B cell (primary cell): ENCODE data around the gene METTL26. TPM values are rescaled to one million over a fixed set of nuclear protein-coding genes. Genes with fewer than 3 reads are reported as not detected.
"Not testable (repeated sequence)": the region's sequence is repeated elsewhere in the genome, so short reads cannot be mapped to it uniquely, and the experiment has no call there.

Experiments
- ATAC-seq: fragments of 200-7000 bp; cut with Tn5 transposase; one replicate; pipeline ENCODE4 v1.10.0; 2021; ENCODE audit warnings: low read depth, mild to moderate bottlenecking, moderate number of reproducible peaks, moderate library complexity
- CTCF ChIA-PET: fragments of 350-600 bp; sonication (Branson Sonifier 250); formaldehyde crosslinking; loops from one replicate; lab custom pipeline; 2021; ENCODE audit warnings: antibody characterized with exemption, inconsistent platforms; lab: Charles Lee
- POLR2A ChIA-PET: fragments of 350-600 bp; sonication (Branson Sonifier 250); formaldehyde crosslinking; loops from one replicate; lab custom pipeline; 2021; ENCODE audit warnings: antibody characterized with exemption; lab: Charles Lee
- DNase-seq: peaks from one replicate; pipeline ENCODE4 v3.0.0; 2013
- H2AFZ ChIP-seq: 2 replicates; pipeline ENCODE4 v1.6.1; 2012; ENCODE audit warnings: mild to moderate bottlenecking, low read depth, low read length; ENCODE audit not compliant: insufficient read depth, poor library complexity, severe bottlenecking
- H3K27ac ChIP-seq, 2 donors: 1 replicate in 1 of 2; 2 replicates in 1 of 2; pipeline ENCODE4 v1.5.1; 2012 to 2013; ENCODE audit warnings: low read length in 2 of 2, mild to moderate bottlenecking in 2 of 2, moderate library complexity in 1 of 2
- H3K27me3 ChIP-seq, 4 experiments: fragments of 200-600 bp in 1 of 4; sonication (generic) in 1 of 4; replicated peaks in 1 of 4; 1 replicate in 2 of 4; 2 replicates in 2 of 4; pipeline versions ENCODE4 v1.6.1 to v1.7.0; 2013 to 2016; ENCODE audit warnings: low read length in 3 of 4, mild to moderate bottlenecking in 2 of 4, mixed read lengths in 1 of 4, moderate library complexity in 1 of 4; ENCODE audit not compliant: insufficient read depth in 4 of 4, control insufficient read depth in 3 of 4; ENCODE audit errors: control extremely low read depth in 1 of 4
- H3K36me3 ChIP-seq, 2 experiments: replicated peaks in 1 of 2; 1 replicate in 1 of 2; 2 replicates in 1 of 2; pipeline versions ENCODE4 v1.6.1 to v1.7.1; 2013; ENCODE audit warnings: low read length in 1 of 2; ENCODE audit not compliant: insufficient read depth in 2 of 2, control insufficient read depth in 1 of 2; ENCODE audit errors: control extremely low read depth in 1 of 2, extremely low read depth in 1 of 2
- H3K4me1 ChIP-seq, 2 donors: fragments of 200-600 bp in 1 of 2; sonication (generic) in 1 of 2; 1 replicate in 1 of 2; 2 replicates in 1 of 2; pipeline versions ENCODE4 v1.5.1 to v1.6.1; 2013 to 2017; ENCODE audit warnings: low read length in 2 of 2; ENCODE audit not compliant: control insufficient read depth in 2 of 2, insufficient read depth in 2 of 2
- H3K4me2 ChIP-seq: replicated peaks from 2 replicates; pipeline ENCODE3; 2012; ENCODE audit warnings: mild to moderate bottlenecking, low read depth, low read length; ENCODE audit not compliant: poor library complexity, severe bottlenecking
- H3K4me3 ChIP-seq, 5 experiments: fragments of 200-600 bp in 1 of 5; sonication (generic) in 1 of 5; 1 replicate in 3 of 5; 2 replicates in 2 of 5; pipeline versions ENCODE4 v1.5.1 to v1.7.0; 2011 to 2016; ENCODE audit warnings: low read length in 4 of 5, mild to moderate bottlenecking in 4 of 5, low read depth in 2 of 5, control low read depth in 1 of 5, moderate library complexity in 1 of 5; ENCODE audit not compliant: insufficient read depth in 1 of 5; ENCODE audit errors: control extremely low read depth in 1 of 5, extremely low read depth in 1 of 5
- H3K79me2 ChIP-seq: fragments of 200-600 bp; sonication (generic); one replicate; pipeline ENCODE4 v1.6.0; 2016; ENCODE audit warnings: low read length; ENCODE audit not compliant: control insufficient read depth, insufficient read depth
- H3K9ac ChIP-seq: fragments of 200-600 bp; sonication (generic); 2 replicates; pipeline ENCODE4 v1.6.1; 2017; ENCODE audit warnings: mild to moderate bottlenecking, low read length, moderate library complexity
- H3K9me3 ChIP-seq, 3 donors: one replicate each; pipeline versions ENCODE4 v1.6.1 to v1.7.1; 2013; ENCODE audit warnings: low read length in 2 of 3; ENCODE audit not compliant: control insufficient read depth in 2 of 3, insufficient read depth in 1 of 3; ENCODE audit errors: control extremely low read depth in 1 of 3
- H4K20me1 ChIP-seq: 2 replicates; pipeline ENCODE4 v1.6.0; 2012; ENCODE audit warnings: mild to moderate bottlenecking, low read length; ENCODE audit not compliant: insufficient read depth, control insufficient read depth, poor library complexity, severe bottlenecking
- H3K27ac Mint-ChIP-seq: one replicate; pipeline ENCODE4 v1.8.0; 2021; ENCODE audit warnings: mixed read lengths
- H3K27me3 Mint-ChIP-seq: one replicate; pipeline ENCODE4 v1.8.0; 2021; ENCODE audit warnings: mixed read lengths
- H3K4me1 Mint-ChIP-seq: one replicate; pipeline ENCODE4 v1.8.0; 2021; ENCODE audit warnings: mixed read lengths
- H3K4me3 Mint-ChIP-seq: one replicate; pipeline ENCODE4 v1.8.0; 2021; ENCODE audit warnings: mixed read lengths
- H3K9me3 Mint-ChIP-seq: one replicate; pipeline ENCODE4 v1.8.0; 2022; ENCODE audit warnings: mixed read lengths; ENCODE audit not compliant: insufficient read depth
- EZH2 ChIP-seq: IDR thresholded peaks from 2 replicates; pipeline ENCODE4 v1.6.1; 2012; ENCODE audit warnings: borderline replicate concordance, low read depth, mild to moderate bottlenecking, moderate library complexity, low read length; ENCODE audit not compliant: insufficient read depth, poor library complexity, severe bottlenecking
- WGBS: methylation state at CpG from one replicate; pipeline ENCODE4 v1.1.5; 2013; ENCODE audit warnings: missing lambda C conversion rate; ENCODE audit not compliant: insufficient coverage; 5-methylcytosine and 5-hydroxymethylcytosine counted together
- intact Hi-C: fragments of 100-400 bp; cut with micrococcal nuclease; formaldehyde crosslinking; loops from one replicate; pipeline ENCODE4 v1.10.0; 2022
- polyA plus RNA-seq: library from polyadenylated mRNA; depleted of rRNA; stranded (reverse); fragments of >200 nt; gene quantifications from 2 replicates; pipeline ENCODE4 v1.2.3, GENCODE V29; 2012
- total RNA-seq, 2 donors: library from RNA; stranded (reverse); fragments of 120-200 nt in 1 of 2; gene quantifications; 1 replicate in 1 of 2; 2 replicates in 1 of 2; pipeline versions ENCODE4 v1.2.3 to v1.2.4, GENCODE V29; 2013 to 2022
- TF ChIP-seq, protein P1 (sequence below): fragments of 200-600 bp; IDR thresholded peaks from one replicate; pipeline ENCODE4 v1.8.0; 2022; ENCODE audit warnings: antibody characterized with exemption, mild to moderate bottlenecking

The METTL26 gene
- total and polyA plus RNA-seq, 2 donors (not counting 1 experiment from before 2014, with no cell fraction given), result 56.6 to 140 TPM

DNA sequence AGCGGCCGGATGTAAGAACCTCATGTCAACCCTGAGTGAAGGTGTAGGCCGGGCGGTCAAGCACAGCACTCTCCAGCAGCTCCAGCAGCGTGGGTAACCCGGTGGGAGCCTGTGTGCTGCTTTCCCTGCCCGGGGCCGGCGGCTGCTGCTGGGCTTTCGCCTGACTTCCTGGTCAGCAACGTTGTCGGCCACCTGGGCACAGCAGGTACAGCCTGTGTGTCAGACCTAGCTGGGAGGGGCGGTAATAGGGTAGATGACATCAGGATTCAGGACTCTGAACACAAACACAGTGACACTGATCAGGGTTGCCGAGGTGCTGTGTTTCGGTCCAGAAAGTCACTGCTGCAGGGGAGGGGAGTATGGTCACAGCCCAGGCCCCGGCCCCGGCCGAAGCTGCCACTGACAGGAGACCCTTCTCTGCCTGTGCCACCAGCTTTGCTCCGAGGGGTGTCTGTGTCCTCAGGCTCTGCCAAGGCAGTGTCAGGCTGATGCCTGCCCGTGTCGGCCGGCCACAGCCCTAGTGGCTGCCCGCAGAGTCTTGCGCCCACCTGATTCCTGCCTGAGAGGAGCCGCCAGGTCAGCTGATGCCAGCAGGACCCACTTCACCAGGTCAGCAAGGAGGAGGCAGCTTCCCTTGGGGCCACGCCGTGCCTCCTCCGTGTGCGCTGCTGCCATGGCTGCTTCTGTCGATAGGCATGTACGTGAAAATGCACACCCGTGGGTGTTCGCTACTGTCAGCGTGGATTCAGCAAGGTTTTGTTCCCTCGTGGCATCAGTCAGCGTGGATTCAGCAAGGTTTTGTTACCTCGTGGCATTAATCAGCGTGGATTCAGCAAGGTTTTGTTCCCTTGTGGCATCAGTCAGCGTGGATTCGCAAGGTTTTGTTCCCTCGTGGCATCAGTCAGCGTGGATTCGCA, 37.0 kb downstream of the METTL26 start:
- peaks cover 0 to 13% of the 10 kb centered on the region in 2 experiments for H3K36me3 ChIP-seq
- no peaks in the 10 kb centered on the region for H3K27me3 ChIP-seq
- H2AFZ ChIP-seq, result no peak overlapping the region
- intact Hi-C loops, result no loop called here
- H3K4me1 Mint-ChIP-seq, result peaks cover 6% of the 10 kb centered on the region
- no peak overlapping the region for H3K27ac Mint-ChIP-seq
- H3K9ac ChIP-seq, result no peak overlapping the region
- H3K4me2 ChIP-seq, result no peak overlapping the region
- peaks cover 68% of the 10 kb centered on the region for H3K79me2 ChIP-seq
- peaks cover 0 to 7% (median 0%) of the 10 kb centered on the region in 3 donors for H3K9me3 ChIP-seq
- H3K4me3 Mint-ChIP-seq, result no peak overlapping the region
- ATAC-seq (no peak), DNase-seq (no peak)
- H3K9me3 Mint-ChIP-seq, result no peaks in the 10 kb centered on the region
- no peaks in the 10 kb centered on the region for H3K4me1 ChIP-seq
- peaks cover 30% of the 10 kb centered on the region for H4K20me1 ChIP-seq
- no peak overlapping the region for H3K4me3 ChIP-seq
- CTCF ChIA-PET, result no interaction called here
- over 99% methylated on average over 37 of the region's 43 CpGs for WGBS
- H3K27ac ChIP-seq, result no peak overlapping the region
- H3K27me3 Mint-ChIP-seq, result no peaks in the 10 kb centered on the region
- POLR2A ChIA-PET, result no interaction called here
- TF ChIP-seq, protein P1, sequence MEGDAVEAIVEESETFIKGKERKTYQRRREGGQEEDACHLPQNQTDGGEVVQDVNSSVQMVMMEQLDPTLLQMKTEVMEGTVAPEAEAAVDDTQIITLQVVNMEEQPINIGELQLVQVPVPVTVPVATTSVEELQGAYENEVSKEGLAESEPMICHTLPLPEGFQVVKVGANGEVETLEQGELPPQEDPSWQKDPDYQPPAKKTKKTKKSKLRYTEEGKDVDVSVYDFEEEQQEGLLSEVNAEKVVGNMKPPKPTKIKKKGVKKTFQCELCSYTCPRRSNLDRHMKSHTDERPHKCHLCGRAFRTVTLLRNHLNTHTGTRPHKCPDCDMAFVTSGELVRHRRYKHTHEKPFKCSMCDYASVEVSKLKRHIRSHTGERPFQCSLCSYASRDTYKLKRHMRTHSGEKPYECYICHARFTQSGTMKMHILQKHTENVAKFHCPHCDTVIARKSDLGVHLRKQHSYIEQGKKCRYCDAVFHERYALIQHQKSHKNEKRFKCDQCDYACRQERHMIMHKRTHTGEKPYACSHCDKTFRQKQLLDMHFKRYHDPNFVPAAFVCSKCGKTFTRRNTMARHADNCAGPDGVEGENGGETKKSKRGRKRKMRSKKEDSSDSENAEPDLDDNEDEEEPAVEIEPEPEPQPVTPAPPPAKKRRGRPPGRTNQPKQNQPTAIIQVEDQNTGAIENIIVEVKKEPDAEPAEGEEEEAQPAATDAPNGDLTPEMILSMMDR, result no peak
- no peak for TF ChIP-seq EZH2

- H3K27ac ChIP-seq, H3K27ac Mint-ChIP-seq, ATAC-seq, H3K27me3 ChIP-seq, H3K27me3 Mint-ChIP-seq, H3K4me3 ChIP-seq, H3K4me1 ChIP-seq, H3K9me3 Mint-ChIP-seq, CTCF ChIA-PET, intact Hi-C loops, H3K4me2 ChIP-seq, H3K4me3 Mint-ChIP-seq, H3K9ac ChIP-seq, H2AFZ ChIP-seq, POLR2A ChIA-PET, H3K9me3 ChIP-seq, DNase-seq: not testable (repeated sequence)
- peaks cover 68% of the 10 kb centered on the region for H3K79me2 ChIP-seq
- 96% methylated on average over 4 of the region's 7 CpGs for WGBS
- H3K4me1 Mint-ChIP-seq, result peaks cover 17% of the 10 kb centered on the region
- H4K20me1 ChIP-seq, result peaks cover 38% of the 10 kb centered on the region
- peaks cover 0 to 13% of the 10 kb centered on the region in 2 experiments for H3K36me3 ChIP-seq
Measured at GRCh38 chr16:597655-598054, 38.5 kb downstream of the METTL26 start.
